NCI-H2029 treated with DMSO at 0.1 percent for 48 hours (cell line): ENCODE measurements around the gene RPS15A.
A peak's percentile ranks its signal among the peaks of the same experiment; 100 is the strongest.
"Not testable (repeated sequence)": the region's sequence is repeated elsewhere in the genome, so short reads cannot be mapped to it uniquely, and the experiment has no call there.

Experiments used
- DNase-seq: peaks from one replicate; lab custom pipeline; 2025; lab: John Stamatoyannopoulos, UW

Gene RPS15A

DNA sequence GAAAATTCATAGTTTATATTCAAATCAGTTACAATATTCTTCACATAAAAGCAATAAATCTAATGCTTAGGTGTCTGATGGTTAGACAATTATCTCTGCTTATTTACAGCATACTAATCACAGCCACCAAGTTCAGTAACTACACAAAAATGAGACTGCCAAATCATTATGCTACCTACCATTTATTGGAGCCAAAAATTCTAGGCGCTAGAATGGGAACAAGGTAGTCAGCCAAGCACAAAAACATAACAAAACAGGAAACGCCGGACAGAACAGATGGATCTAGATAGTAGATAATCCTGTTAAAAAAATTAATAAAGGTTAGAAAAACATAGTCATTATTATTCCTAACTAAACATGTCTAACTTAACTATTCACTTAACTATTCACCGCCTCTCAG lies 7.6 kb upstream of the RPS15A start:
- DNase-seq = no peak

DNA sequence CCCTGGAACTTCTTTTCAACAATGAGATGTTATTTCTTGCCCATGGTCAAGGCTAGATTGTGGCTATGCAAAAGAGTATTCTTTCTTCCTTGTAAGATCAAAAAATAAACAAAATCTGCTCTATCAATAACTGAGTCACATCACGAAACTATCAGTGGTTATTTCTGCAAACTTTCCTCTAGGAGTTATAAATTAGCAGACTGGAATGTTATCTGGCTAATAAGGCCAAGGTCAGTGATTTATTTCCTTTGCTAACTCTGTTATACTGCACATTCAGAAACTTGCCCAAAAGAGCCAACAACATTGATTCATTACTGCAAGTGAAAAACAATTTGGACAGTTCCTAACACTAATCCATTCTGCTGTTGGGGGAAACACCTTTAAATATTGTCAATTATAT lies 6.2 kb upstream of the RPS15A start:
- DNase-seq = no peak

DNA sequence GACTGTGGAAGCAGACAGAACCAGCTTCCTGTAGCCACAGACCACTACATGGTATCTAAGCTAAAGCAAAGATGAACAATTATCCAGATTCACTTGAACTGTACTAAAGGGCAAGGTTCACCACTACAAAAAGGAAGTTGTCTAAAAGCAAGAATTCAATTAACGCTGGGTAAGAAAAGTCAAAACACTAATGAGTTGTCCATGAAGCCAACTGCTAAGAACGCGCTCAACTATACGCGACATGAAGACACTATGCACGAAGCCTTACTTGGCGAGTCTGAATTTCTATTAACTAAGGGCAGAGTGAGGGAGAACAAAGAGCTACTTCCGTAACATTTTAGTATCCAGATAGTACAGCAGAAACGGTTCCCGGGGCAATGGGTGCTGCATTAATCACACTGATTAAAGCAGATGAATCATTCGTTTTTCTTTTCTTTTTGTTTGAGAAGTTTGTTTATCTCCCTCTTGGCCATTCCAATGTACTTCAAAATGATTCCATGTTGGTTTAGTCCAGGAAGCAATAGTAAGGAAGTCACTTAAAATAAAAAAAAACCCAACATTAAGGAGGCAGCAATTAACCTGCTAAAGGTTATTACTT lies 2.8 kb upstream of the RPS15A start:
- DNase-seq = no peak

DNA sequence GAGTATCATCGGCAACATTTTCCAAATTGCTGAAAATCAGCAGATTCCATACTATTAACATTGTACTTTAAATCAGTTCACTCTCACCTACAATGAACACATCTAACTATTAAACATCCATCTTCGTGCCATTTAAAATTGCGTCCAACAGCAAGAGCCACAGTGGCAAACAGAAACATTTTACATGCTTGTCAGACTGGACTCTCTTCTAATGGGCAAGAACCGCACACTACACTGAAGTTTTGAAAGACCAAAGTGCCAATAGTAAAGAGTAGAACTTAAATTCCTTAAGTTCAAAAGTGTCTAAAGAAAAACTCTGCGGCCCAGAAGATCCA lies 652 bp downstream of the RPS15A start:
- DNase-seq = no peak

DNA sequence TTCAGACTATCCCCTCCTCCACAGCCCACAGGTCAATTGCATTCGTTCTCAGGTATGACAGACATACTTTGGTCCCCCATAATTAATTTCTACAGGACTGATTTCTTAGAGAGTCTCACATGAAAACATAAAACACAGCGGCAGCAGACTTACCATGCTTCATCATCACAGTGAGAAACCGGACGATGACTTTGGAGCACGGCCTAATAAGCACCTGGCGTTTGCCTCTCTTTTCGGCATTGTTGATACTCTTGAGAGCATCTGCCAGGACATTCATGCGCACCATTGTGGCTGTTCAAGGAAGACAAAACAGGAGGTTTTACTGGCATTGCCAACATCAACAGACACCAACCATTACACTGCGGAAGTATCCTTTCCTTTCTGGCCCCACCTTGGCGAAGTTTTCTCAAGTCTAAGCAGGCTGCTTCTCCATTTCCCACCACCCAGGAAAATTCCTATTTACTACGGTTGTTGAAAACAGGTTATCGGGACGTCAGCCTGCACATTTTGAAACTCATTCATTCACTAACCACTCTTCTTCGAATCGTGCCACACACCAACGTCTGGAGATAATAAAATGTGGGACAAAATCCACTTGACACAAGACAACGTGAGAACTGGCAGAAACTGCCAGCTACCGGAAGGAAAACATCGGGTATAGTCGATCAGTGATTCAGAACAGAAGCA lies 1.2 kb downstream of the RPS15A start:
- DNase-seq = peak; percentile 65

DNA sequence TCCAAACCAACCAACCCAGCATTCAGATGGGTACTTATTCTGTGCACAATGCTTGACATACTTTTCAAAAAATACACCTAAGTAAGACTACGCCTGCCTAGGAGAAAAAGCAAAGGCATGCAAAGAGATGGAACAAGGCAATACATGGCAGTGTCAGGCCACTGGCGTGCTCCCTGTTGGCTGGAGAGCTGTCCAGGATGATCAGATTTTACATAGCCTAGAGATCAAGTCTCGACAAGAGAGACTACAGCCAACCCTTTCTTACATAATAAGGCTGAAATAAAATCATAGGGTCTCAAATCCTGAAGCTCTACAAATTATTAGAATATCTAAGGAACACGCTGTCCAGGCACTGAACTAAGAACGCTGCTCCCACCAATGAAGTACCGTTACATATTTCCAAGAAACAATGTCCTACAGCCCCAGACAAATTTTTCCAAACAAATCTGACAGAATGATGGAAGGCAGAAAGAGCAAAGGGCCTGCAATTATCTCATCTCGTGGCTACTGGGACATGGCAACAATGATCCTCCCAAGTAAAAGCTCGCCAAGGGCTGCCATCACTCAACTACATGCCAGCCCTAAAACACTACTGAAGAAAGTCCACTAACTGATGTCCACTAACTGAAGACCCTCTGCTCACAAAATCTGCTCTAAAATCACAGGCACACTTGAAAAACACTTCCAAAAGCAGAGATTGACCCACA lies 5.1 kb downstream of the RPS15A start:
- no peak for DNase-seq

DNA sequence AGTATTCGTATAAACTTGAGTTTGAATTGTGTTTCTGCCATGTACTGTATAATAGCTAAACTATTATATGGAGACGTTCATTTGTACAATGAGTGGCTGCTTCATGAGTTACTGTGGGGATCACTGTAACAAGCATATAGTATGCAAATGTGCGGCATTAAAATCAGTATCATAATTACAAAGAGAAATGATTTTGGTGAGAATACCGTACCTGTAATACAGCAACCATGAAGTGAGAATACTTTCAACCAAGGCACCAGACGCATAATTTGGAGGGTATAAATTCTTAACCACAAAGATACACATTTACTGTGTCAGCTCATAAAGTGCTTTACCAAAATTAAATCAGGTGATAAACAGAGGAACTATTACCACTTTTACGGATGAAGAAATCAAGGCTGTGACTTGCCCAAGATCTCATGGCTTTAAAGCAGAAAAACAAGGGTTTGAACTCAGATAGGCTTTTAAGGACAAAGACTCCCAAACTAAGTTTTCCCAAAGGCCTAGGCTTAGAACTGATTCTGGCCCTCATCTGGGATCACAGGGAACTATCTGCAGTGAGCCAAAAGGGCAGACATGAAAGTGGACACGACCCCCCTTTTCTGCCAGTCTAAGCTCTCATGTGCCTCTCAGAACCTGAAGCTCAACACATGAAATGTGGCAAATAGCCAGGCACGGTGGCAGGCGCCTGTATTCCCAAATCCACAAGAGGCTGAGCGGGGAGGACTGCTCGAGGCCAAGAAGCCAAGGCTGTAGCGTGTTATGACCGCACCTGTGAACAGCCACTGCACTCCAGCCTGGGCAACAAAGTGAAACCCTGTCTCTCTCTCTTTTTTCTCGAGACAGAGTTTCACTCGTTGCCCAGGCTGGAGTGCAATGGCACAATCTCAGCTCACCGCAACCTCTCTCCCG lies 6.4 kb downstream of the RPS15A start:
- no peak for DNase-seq

DNA sequence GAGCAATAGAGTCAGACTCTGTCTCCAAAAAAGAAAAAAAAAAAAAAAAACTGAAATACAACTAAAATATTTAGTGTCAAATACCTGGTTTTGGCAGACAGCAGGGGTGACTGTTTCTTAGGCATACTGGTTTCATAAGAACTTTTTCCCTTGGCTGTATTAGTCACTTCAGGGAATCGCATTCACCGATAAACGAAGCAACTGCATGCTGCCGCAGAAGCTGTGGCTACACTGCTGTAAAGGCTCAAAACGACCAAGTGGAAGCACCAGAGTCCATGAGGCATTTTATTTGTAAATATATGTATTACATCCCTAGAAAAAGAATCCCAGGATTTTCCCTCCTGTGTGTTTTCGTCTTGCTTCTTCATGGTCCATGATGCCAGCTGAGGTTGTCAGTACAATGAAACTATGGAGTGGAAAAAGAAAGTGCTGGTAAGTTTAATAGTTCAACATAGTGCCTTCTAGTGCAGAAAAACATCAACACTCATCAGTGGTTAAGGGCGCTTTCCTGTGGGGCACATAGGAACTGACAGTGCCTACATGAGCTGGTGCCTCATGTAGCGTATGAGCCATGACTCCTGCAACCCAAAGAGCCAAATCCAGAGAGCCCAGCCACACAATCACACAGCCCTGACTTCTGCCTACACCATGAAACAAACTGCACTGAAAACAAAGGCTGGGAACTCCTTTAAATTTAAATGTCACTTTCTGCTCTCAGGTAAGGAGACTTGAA lies 7.3 kb downstream of the RPS15A start:
- no peak for DNase-seq

DNA sequence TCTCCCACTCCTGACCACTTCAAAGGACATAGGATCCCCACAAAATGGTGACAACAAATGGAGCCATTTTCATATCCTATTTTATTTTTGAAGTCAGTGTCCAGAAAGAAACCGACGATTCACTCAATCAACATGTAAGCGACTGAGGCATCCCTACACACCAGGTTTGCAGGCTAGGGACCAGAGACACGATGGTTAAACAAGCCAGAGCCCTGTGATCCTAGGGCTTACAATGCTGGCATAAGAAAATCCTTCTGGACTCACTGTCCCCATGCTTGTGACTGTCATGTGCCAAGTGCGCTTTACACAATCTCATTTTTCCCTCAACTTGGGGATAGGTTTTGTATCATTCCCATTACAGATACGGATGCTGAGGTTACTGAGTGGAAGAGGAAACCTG lies 8.9 kb downstream of the RPS15A start:
- not testable (repeated sequence) for DNase-seq

DNA sequence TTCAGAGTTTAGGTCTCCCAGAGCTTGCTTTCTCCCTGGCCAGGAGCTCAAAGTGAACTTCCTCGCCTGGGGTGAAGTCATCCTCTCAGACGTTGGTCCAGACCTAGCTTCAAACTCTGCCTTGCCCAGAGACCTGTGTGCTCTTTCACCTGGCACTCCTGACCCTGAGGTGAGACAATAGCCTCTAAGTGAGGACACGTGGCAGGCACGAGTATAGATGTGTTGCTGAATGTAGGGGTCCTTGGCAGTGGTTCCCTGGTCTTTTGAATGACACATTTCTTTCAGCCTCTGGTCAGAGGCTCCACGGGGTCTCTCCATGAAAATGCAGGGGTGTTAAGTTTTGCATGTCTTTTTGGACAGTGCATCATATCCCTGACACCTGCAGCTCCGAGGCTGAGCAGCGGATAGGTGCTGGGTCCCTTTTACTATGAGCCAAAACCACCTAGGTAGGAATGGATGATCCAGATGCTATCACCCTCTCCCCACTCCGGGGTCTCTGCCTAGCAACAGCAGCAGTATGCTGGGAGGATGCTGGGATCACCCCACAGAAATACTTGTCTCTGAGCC lies 9.6 kb downstream of the RPS15A start:
- DNase-seq = not testable (repeated sequence)

DNA sequence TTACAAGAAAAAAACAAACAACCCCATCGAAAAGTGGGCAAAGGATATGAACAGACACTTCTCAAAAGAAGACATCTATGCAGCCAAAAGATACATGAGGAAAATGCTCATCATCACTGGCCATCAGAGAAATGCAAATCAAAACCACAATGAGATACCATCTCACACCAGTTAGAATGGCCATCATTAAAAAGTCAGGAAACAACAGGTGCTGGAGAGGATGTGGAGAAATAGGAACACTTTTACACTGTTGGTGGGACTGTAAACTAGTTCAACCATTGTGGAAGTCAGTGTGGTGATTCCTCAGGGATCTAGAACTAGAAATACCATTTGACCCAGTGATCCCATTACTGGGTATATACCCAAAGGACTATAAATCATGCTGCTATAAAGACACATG lies 12.5 kb downstream of the RPS15A start:
- not testable (repeated sequence) for DNase-seq

DNA sequence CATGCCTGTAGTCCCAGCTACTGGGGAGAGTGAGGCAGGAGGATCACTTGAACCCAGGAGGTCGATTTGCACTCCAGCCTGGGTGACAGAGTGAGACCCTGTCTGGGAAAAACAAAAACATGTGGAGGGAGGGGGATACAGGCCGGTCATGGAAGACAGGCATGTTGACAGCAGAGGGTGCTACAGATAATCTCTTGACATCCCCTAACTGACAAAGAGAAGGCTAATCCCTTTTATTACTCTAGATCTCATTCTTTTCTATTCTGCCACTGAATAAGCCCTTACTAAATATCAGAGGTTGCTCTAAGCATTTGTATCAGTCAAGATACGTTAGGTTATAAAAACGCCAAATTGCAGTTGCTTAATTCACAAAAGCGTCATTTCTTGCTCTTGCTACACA lies 13.8 kb downstream of the RPS15A start:
- not testable (repeated sequence) for DNase-seq

DNA sequence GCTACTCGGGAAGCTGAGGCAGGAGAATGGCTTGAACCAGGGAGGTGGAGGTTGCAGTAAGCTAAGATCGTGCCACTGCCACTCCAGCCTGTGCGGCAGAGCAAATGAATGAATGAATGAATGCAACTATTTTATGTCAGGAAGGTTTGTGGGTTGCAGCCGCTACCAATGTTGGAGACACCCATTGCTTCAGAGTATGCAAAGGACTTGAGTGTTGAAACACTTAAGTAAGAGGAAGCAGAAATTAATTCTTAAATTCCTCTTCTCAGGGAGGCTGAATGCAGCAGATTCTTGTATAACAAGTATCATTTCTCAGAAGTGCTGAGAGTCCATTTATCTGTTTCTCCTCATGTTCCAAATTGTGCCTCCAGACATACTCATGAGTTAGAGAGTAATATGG lies 15.5 kb downstream of the RPS15A start:
- DNase-seq = not testable (repeated sequence)

DNA sequence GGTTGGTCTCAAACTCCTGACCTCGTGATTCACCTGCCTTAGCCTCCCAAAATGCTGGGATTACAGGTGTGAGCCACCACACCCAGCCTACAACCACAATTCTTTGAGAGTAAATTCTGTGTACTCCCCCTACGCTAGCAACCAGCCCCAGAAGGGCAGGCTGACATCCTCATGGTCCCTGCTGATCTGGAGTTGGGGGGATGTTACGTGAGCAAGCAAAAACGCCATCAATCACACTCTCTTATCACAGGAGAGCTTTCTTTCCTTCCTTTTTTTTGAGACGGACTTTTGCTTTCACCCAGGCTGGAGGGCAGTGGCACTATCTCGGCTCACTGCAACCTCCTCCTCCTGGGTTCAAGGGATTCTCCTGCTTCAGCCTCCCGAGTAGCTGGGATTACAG lies 18.0 kb downstream of the RPS15A start:
- not testable (repeated sequence) for DNase-seq

DNA sequence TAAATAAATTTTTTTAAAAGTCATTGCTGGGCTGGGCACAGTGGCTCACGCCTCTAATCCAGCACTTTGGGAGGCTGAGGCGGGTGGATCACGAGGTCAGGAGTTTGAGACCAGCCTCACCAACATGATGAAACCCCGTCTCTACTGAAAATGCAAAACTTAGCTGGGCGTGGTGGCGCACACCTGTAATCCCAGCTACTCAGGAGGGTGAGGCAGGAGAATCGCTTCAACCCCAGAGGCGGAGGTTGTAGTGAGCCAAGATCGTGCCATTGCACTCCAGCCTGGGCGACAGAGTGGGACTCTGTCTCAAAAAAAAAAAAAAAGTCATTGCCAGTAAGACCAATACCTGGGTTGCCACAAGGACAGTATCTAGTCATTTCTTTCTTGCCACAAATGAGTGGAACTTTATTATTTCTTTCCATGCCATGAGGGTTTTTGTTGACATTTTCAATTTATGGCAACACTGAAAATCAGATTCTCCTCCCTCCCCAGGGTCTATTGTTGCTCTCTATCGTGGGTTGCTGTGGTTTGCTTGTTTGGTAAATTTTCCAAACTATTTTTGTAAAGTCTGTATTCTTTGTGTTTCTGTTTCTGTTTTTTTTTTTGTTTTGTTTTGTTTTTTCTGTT lies 19.7 kb downstream of the RPS15A start:
- not testable (repeated sequence) for DNase-seq

DNA sequence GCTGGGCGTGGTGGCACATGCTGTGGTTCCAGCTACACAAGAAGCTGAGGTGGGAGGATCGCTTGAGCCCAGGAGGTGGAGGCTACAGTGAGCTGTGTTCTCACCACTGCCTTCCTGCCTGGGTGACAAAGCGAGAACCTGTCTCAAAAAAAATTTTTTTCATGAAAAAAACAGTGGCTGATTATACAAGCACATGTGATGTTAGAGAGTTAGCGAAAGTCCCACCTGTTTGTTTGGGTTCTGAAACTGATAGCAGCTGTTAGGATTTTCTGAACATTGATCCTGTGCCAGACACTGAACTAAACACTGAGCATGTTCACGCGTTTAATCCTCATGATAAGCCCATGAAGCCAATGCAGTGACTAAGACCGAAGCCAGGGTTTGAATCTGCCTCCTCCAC lies 22.9 kb downstream of the RPS15A start:
- DNase-seq = not testable (repeated sequence)

DNA sequence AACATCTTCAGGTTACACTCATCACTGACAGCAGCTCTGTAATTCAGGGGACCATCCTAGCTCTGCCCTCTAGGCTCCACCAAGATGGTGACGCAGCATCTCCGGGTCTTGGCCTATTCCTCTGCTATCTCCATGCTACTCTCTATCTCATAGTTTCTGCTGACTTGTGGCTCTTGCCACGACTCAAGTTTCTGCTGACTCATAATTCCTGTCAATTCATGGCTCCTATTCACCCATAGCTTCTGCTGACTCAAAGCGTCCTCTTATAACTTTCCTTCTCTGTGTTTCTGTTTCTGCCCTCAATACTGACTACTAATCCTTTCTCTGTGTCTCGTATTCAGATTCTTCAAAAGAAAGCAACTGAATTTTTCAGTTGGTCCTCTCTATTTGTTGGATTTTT lies 27.4 kb downstream of the RPS15A start:
- not testable (repeated sequence) for DNase-seq

DNA sequence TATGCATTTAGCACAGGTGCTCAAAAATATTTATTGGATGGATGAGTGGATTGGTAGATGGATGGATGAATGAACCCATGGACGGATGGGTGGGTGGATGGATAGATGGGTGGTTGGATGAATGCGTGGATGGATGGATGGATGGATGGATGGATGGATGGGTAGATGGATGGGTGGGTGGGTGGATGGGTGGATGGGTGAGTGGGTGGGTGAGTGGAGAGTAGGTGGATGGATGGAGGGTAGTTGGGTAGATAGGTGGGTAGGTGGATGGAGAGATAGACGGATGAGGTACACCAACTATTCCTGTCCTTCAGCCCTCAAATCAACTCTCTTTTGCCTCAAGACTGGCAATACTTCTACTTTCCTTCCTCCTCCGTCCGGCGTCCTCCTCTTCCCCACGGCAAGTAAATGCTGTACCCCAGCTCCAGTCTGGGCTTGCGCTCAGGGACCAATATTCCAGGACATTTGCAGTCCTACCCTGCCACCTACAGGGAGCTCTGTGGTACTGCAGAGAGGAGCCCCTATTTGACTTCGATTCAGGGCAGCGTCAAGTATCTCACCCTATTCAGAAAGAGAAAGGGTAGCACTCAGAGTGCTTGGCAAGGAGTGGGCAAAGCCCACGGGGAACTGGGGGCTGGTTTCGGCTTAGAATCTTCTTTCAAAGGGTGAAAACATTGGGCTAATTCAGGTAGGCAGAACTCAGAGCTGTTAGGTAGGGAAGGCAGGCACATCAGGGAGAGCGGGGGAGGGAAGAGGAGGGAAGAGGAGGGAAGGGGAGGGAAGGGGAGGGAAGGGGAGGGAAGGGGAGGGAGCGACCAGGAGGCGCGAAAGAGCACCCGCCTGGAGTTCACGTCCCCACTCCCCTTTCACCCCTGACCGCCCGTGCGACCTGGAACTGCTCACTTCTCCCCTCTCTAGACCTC lies 30.3 kb downstream of the RPS15A start:
- DNase-seq = peak; percentile 13

DNA sequence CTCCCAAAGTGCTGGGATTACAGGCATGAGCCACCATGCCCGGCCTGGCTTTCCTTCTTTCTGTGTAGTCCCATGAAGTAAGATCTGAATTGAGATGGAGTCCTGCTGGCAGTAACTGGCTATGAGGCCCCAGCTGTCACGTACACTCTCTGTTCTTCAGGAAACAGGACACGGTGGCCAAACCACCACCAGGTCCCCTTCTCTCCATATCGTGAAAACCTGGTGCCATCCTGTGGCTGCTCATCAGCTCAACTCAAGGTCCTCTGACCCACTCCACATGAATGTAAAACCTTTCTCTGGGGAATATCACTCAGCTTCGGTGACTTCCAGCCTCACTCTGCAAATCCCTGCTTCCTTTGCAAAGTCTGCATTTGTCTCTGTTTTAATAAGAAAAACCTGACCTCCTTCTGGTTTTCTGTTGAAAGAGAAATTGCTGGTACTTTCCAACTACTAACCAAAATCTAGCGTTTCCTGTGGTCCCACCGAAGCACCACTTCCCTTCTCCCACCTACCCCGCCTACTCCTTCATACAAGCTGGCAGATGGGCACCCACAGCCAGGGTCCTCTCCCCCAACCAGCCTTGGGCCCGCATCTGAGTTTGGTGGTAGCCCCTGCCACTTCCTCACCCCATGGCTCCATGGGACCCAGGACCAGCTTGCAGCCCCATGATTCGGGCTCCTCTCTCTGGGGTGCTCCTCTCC lies 32.0 kb downstream of the RPS15A start:
- DNase-seq = not testable (repeated sequence)
